HG02885 (cell line): Measurements from ENCODE around the gene ABCA10.
"Not testable (repeated sequence)": the region's sequence is repeated elsewhere in the genome, so short reads cannot be mapped to it uniquely, and the experiment has no call there.

ENCODE experiments used
- ATAC-seq: cut with Tn5 transposase; IDR thresholded peaks from one replicate; pipeline ENCODE4 v1.9.1; 2021; ENCODE audit warnings: mild to moderate bottlenecking; ENCODE audit not compliant: unreplicated experiment, poor library complexity

Gene ABCA10

GRCh38 chr17:69232650-69233049 lies 4.0 kb upstream of the ABCA10 start:
- ATAC-seq = no peak

DNA sequence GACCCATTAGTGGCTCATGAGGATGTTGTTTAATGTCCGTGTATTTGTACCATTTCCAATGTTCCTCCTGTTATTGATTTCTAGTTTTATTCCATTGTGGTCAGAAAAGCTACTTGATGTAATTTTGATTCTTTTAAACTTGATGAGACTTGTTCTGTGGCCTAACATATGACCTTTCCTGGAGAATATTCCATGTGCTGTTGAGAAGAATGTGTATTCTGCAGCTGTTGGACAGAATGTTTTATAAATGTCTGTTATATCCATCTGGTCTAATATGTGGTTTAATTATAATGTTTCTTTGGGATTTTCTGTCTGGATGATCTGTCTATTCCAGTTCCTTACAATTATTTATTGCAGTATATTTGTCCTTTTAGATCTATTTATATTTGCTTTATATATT lies 2.9 kb upstream of the ABCA10 start:
- no peak for ATAC-seq

- ATAC-seq = no peak
These were observed 2.3 kb upstream of the ABCA10 start for GRCh38 chr17:69230939-69231338.

DNA sequence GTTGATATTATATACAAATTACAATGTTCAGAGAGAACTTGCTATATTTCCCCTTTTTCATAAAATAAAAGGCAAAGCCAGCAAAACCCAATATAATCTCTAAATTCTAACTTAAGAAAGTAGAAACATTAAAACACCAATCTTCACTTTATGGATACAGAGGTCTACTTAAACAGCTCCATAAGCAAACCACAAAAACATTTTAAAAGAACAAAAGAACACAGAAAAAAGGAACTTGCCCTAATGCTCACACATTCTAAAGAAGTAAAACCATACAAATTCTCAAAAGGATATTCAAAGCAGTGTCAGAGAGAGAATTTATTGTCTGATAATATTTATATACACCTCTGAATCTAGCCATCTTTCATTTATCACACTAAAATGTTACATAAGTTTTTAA lies 606 bp downstream of the ABCA10 start:
- no peak for ATAC-seq

- no peak for ATAC-seq
These were observed 1.1 kb downstream of the ABCA10 start for GRCh38 chr17:69227541-69227940.

DNA sequence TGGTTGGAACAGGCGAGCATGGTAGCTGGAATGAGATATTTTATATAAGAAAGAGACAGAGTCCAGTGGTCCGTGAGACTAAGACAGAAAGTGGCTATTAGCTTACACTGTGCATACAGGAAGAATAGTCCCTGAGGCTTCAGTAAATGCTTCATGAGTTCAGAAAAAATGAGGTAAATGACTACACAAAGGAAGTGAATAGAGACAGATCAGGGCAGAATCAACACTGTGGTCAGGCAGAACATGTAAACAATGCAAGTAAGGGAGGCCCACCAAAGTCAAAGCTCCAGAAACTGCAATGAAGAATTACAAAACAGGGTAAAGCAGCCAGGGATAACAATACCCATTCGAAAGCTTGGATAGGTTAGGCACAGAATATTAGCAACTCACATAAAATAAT lies 4.8 kb downstream of the ABCA10 start:
- peak; percentile 98 for ATAC-seq

GRCh38 chr17:69222707-69223258 lies 5.8 kb downstream of the ABCA10 start:
- ATAC-seq = no peak

DNA sequence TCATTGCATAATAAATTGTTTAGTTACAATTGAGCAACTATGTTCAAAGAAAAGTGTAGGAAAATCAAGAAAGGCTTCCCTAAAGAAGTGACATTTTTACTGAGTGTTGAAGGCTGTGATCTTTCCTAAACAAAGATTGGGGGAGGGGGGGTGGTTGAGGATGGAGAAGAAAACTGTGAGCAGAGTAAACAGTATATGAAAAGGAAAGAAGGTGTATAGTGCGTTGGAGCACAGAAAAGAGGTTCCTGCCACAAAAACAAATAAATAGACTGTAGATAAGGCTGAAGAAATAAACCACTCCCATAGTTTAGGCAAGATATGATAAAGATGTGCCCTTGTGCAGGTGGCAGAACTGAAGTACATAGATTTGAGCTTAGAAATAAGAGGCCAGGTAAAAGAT lies 8.5 kb downstream of the ABCA10 start:
- ATAC-seq = no peak

- no peak for ATAC-seq
These were observed 9.6 kb downstream of the ABCA10 start for GRCh38 chr17:69218986-69219385.

DNA sequence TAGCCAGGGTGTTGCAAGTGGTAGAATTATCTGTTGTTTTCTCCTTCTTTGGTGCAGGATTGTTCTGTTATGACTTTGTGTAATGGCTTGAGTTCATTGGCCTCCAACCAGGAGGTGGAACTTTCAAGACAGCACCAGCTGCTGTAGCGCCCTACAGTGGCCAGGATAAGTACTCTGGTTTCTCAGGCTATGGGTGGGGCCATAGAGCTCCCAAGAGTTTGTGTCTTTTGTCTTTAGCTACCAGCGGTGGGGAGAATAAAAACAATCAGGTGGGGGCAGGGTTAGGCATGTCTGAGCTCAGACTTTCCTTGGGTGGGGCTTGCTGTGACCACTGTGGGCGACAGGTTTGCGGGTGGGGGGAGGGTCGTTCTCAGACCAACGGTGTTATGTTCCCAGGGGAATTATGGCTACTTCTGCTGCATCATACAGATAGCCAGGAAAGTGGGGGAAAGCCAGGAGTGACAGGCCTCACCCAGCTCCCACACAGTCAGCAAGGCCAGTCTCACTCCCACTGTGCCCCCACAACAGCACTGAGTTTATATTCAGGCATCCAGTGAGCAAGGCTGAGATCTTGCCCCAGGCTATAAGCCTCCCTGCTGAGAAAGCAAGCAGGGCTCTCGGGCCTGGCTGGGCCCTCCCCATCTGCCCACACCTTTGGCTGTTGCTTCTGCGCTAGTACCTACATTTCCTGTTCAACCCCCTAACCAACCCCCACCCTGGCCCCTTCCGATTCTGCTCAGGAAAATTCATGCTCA lies 15.4 kb downstream of the ABCA10 start:
- no peak for ATAC-seq

GRCh38 chr17:69208640-69209039 lies 20.0 kb downstream of the ABCA10 start:
- no peak for ATAC-seq

DNA sequence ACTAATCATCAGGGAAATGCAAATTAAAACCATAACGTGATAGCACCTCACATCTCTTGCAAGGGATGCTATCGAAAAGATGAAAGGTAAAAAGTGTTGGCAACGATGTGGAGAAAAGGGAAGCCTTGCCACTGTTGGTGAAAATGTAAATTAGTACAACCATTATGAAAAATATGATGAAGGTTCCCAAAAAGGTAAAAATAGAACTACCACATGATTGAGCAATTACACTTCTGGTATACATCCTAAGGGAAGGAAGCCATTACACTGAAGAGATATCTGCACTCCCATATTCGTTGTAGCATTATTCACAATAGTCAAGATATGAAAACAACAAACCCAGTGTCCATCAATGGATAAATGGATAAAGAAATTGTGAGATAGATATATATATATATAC lies 21.5 kb downstream of the ABCA10 start:
- ATAC-seq = no peak

DNA sequence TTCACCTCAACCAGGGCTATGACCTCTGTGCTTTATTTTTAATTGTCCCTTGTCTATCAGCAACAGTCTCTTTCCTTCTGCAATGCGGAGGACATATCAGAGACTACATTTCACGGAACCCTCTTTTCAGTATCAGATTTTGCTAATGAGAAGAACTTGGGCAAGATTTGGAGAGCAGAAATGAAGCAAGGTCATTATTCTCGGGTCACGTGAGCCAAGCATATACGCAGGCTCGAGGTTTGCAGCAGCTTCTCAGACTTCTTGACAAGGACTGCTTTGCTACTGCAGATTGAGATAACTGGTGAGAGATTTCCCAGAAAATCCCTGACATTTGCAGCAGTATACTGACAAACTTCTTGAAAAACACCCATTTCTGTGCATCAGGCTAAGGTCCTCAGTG lies 30.4 kb downstream of the ABCA10 start:
- ATAC-seq = no peak

DNA sequence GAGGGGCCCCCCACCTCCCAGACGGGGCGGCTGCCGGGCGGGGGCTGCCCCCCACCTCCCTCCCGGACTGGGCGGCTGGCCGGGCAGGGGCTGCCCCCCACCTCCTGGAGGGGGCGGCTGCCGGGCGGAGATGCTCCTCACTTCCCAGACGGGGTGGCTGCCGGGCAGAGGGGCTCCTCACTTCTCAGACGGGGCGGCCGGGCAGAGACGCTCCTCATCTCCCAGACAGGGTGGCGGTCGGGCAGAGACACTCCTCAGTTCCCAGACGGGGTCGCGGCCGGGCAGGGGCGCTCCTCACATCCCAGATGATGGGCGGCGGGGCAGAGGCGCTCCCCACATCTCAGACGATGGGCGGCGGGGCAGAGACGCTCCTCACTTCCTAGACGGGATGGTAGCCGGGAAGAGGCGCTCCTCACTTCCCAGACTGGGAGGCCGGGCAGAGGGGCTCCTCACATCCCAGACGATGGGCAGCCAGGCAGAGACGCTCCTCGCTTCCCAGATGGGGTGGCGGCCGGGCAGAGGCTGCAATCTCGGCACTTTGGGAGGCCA lies 32.4 kb downstream of the ABCA10 start:
- ATAC-seq = not testable (repeated sequence)

GRCh38 chr17:69192754-69193153 lies 35.9 kb downstream of the ABCA10 start:
- ATAC-seq = no peak

DNA sequence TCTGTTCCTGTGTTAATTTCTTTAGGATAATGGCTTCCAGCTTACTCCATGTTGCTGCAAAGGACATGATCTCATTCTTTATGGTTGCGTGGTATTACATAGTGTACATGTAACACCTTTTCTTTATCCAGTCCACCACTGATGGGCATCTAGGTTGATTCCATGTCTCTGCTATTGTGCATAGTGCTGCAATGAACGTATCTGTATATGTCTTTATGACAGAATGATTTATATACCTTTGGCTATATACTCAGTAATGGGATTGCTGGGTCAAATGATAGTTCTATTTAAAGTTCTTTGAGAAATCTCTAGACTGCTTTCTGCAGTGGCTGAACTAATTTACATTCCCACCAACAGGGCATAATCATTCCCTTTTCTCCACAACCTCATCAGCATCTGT lies 39.8 kb downstream of the ABCA10 start:
- no peak for ATAC-seq

GRCh38 chr17:69188064-69188463 lies 40.6 kb downstream of the ABCA10 start:
- no peak for ATAC-seq

- ATAC-seq = no peak
These were observed 41.3 kb downstream of the ABCA10 start for GRCh38 chr17:69187294-69187693.

DNA sequence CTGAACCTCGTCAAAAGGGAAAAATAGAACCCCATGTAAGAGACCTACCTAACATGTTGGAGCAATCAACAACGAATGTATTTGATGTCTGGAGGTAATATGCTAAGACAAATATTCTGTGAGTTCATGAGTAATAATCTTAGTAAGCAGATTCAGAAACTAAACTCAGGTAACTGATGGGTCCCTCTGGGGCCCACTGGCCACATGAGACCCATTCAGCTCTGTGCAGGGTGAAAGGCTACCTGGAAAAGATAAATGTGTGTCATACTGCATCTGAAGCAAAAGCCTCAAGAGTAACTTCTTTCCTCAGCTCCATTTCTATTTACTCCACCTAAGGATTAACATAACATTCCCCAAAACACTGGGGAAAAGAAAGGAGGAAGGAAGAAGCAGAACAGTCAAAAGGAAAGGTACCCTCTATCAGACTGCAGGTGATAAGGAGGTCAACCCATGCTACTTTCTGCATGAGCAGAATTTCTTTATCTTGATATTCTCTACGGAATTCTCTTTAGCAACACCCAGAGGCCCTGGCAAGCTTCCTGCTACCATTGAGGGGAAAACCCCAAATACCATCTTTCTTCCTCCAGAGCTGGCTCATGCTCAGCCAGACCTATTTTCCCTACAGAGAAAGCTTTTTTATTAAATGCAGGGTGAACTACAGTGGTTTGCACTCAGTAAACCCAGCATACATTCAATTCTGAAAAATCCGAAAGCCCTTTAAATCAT lies 49.2 kb downstream of the ABCA10 start:
- ATAC-seq = no peak

- no peak for ATAC-seq
These were observed 52.2 kb downstream of the ABCA10 start for GRCh38 chr17:69176457-69176795.

- no peak for ATAC-seq
These were observed 52.8 kb downstream of the ABCA10 start for GRCh38 chr17:69175625-69176456.
